AG04449 (cell line): Measurements from ENCODE around the gene CGB1.
"Not testable (repeated sequence)": the region's sequence is repeated elsewhere in the genome, so short reads cannot be mapped to it uniquely, and the experiment has no call there.

ENCODE experiments used
- CTCF ChIA-PET: fragments of 350-600 bp; formaldehyde crosslinking; extraction: SDS; loops from one replicate; lab custom pipeline; 2021; ENCODE audit warnings: antibody characterized with exemption; lab: Yijun Ruan, JAX
- POLR2A ChIA-PET: fragments of 400-600, 350-600 bp; formaldehyde crosslinking; extraction: SDS; loops from one replicate; lab custom pipeline; 2020; ENCODE audit warnings: antibody characterized with exemption, inconsistent platforms; lab: Yijun Ruan, JAX
- DNase-seq: peaks from one replicate; pipeline ENCODE4 v3.0.0-alpha.2; 2010; ENCODE audit warnings: low read depth, low spot score
- H3K4me3 ChIP-seq: 2 replicates; pipeline ENCODE4 v1.5.1; 2011; ENCODE audit warnings: low read depth, mild to moderate bottlenecking, control low read depth, low read length
- CTCF ChIP-seq: IDR thresholded peaks from one replicate; pipeline ENCODE4 v1.5.1; 2011; ENCODE audit warnings: mild to moderate bottlenecking, moderate library complexity, low read length, control low read depth, inconsistent platforms; ENCODE audit not compliant: insufficient read depth; ENCODE audit errors: missing control alignments

Gene CGB1

GRCh38 chr19:49031642-49032301, 4.9 kb downstream of the CGB1 start, which contains the start of gene CGB2:
Gene CGB2, plus strand, starts transcription at chr19:49031890. Its CDS starts 206 bp downstream, at chr19:49032096.
- CTCF ChIA-PET, H3K4me3 ChIP-seq, DNase-seq, POLR2A ChIA-PET: not testable (repeated sequence)
- peak; percentile 17 for TF ChIP-seq CTCF

DNA sequence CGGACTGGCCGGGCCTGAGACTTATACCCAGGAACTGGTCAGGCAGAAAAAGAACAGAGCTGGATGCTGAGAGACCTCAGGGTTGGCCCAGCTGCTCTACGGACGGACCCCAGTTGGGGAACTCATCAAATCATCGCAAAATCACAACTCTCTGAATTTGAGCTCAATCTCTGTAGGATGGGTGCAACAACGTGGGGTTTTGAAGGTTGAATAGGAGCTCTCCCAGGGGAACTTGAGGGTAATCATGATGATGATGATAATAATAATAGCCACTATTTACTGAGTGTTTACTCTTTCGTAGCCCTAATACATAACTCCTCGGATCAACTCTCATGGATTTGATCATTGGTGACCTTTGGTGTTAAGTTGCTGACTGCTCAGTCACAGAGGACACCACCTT, 6.4 kb downstream of the CGB1 start:
- CTCF ChIA-PET, H3K4me3 ChIP-seq, DNase-seq: not testable (repeated sequence)
- POLR2A ChIA-PET = interaction anchor here (1.0 kb wide), 1 partner anchor 37 kb away, joined by 3 read pairs; the partner anchor contains the start of gene GYS1

DNA sequence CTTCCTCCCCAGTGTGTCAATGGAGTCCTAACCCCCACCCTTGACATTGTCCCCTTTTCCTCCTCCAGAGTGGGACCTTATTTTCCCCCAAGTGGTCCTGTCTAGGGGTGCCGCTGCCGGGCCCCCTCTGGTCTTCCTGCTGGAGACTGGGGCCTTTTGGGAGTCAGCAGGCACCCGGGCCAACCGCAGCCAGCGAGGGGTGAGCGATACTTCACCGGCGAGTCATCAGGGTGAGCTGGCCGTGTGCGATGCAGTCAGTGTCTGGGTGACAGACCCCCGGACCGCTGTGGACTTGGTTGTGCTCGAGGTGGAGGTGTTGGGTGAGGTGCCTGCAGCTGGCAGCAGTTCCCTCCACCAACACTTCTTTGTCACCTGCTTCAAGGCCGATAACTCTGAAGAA, 6.9 kb downstream of the CGB1 start:
- H3K4me3 ChIP-seq, DNase-seq, CTCF ChIA-PET: not testable (repeated sequence)
- POLR2A ChIA-PET = interaction anchor here (1.0 kb wide), 1 partner anchor 37 kb away, joined by 3 read pairs; the partner anchor contains the start of gene GYS1

GRCh38 chr19:49028686-49029085, 8.0 kb downstream of the CGB1 start:
- CTCF ChIA-PET, DNase-seq, H3K4me3 ChIP-seq, POLR2A ChIA-PET: not testable (repeated sequence)

GRCh38 chr19:49025599-49025998, 11.1 kb downstream of the CGB1 start:
- DNase-seq, H3K4me3 ChIP-seq, CTCF ChIA-PET: not testable (repeated sequence)

GRCh38 chr19:49025088-49025487, 11.6 kb downstream of the CGB1 start:
- DNase-seq, CTCF ChIA-PET, H3K4me3 ChIP-seq, POLR2A ChIA-PET: not testable (repeated sequence)

More at GRCh38 chr19:49025599-49025998, 11.1 kb downstream of the CGB1 start:
- POLR2A ChIA-PET = not testable (repeated sequence)

DNA sequence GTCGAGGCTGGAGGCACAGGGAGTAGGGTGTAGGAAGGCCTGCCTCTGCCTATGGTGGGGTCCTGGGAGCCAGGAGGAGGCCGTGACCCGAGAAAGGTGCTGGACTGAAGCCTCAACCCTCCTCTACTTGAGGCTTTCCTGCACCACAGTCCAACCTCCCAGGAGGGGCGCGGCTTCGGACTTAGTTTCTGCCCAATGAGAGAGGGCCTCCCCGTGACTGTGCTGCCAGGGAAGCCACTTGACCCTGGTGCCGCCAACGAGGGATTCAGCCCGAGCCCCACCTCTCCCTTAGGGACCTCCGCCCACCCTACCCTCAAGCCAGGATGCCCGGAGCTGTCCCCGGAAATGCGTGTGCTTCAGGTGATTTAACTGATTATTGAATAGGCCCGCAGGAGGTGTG, 12.5 kb downstream of the CGB1 start, which contains the start of gene CGB3:
Gene CGB3, minus strand, starts transcription at position 101 of the 400 bp plus-strand sequence. CDS start 362 bp downstream, outside the sequence.
- POLR2A ChIA-PET, CTCF ChIA-PET, DNase-seq, H3K4me3 ChIP-seq: not testable (repeated sequence)

GRCh38 chr19:49022116-49022515, 14.6 kb downstream of the CGB1 start:
- H3K4me3 ChIP-seq = no peak overlapping the region
- DNase-seq = no peak
- ChIA-PET CTCF (interaction anchor here (0.8 to 5.5 kb wide), 2 partner anchors 23 to 29 kb away, joined by 3 to 68 read pairs; partner anchors contain the start of genes GYS1 and RUVBL2), POLR2A (no interaction called here)
- no peak for TF ChIP-seq CTCF

- no peak for DNase-seq
- CTCF ChIA-PET = interaction anchor here (0.8 to 5.5 kb wide), 2 partner anchors 22 to 28 kb away, joined by 3 to 68 read pairs; partner anchors contain the start of genes GYS1 and RUVBL2
- POLR2A ChIA-PET = no interaction called here
Measured at GRCh38 chr19:49020931-49021895, 15.5 kb downstream of the CGB1 start.

More at GRCh38 chr19:49020931-49021895, 15.5 kb downstream of the CGB1 start:
- TF ChIP-seq CTCF = no peak
- H3K4me3 ChIP-seq = no peak overlapping the region
